ENCODE data around the gene POLR3G.

DNA sequence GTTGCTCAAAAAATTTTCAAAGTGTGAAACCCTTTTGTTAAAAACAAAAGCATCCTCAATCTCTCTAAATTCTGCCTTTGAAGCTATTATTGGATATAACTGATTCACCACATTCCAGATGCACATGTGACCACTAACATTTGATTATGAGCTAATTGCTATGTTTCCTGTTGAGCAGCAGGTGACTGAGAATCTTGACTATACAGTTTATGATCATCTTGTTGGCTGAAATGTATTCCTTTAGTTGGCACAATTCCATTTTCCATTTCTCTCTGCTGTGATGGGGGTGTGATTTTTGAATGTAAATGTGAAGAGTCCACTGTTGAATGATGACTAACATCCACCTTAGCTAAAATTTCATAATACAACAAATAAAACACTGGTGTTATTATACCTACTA, 44.0 kb downstream of the POLR3G start:
- TF ChIP-seq EZH2phosphoT487 (IDR thresholded peaks at IDR 0.05; ENCODE audit: insufficient read depth, low read depth): no peak
- TF ChIP-seq EZH2 (IDR thresholded peaks at IDR 0.05; ENCODE audit: insufficient read depth, poor library complexity, severe bottlenecking): no peak
